VCaP (cell line): ENCODE data around the gene MYO1D.

Experiments used
- H3K27ac ChIP-seq: fragments of 450-650 bp; 2 replicates; pipeline ENCODE4 v1.5.1; 2017
- CTCF ChIP-seq: fragments of 450-650 bp; conservative IDR thresholded peaks from 2 replicates; pipeline ENCODE4 v1.5.1; 2017; ENCODE audit warnings: mild to moderate bottlenecking, moderate library complexity

The MYO1D gene

GRCh38 chr17:32689348-32689747 lies 187.6 kb downstream of the MYO1D start:
- TF ChIP-seq CTCF: no peak
- no peak overlapping the region for H3K27ac ChIP-seq

- H3K27ac ChIP-seq: no peak overlapping the region
- TF ChIP-seq CTCF: no peak
Observed at GRCh38 chr17:32688221-32688620, 188.7 kb downstream of the MYO1D start.

GRCh38 chr17:32684087-32684958 lies 192.6 kb downstream of the MYO1D start:
- H3K27ac ChIP-seq: no peak overlapping the region
- no peak for TF ChIP-seq CTCF

- H3K27ac ChIP-seq: no peak overlapping the region
- TF ChIP-seq CTCF: no peak
Observed at GRCh38 chr17:32673964-32674363, 203.0 kb downstream of the MYO1D start.

GRCh38 chr17:32672711-32673110 lies 204.2 kb downstream of the MYO1D start:
- no peak for TF ChIP-seq CTCF

GRCh38 chr17:32671896-32672295 lies 205.0 kb downstream of the MYO1D start:
- H3K27ac ChIP-seq: peak overlapping the region; percentile 13; the same call in 1 of the 2 replicates
- TF ChIP-seq CTCF: no peak

More at GRCh38 chr17:32672711-32673110, 204.2 kb downstream of the MYO1D start:
- H3K27ac ChIP-seq: peak overlapping the region; percentile 13; the same call in 1 of the 2 replicates

GRCh38 chr17:32664936-32665583 lies 211.9 kb downstream of the MYO1D start:
- no peak for TF ChIP-seq CTCF
- no peak overlapping the region for H3K27ac ChIP-seq
